ENCODE measurements around the gene REXO4.

Gene REXO4

DNA sequence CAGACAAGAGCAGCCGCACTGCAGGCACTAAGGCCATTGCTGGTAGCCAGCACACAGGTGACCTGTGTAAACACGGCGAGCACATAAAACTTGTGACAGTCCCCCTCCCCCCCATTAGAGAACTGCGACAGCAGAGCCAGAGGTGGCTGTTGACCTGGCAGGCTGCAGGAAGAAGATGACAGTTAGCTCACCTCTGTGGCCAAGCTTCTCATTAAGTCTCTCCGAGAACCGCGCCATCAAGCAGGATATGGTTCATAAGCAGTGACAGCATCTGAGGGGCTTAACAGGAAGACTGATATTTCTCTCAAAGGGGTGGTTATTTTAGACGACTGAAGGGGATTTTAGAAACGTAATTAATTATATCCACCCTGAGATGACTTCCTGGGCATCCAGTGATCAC is 47.1 kb downstream of the REXO4 start:
- H2BK120ac ChIP-seq (ENCODE audit: low read depth, low read length): no peak overlapping the region

DNA sequence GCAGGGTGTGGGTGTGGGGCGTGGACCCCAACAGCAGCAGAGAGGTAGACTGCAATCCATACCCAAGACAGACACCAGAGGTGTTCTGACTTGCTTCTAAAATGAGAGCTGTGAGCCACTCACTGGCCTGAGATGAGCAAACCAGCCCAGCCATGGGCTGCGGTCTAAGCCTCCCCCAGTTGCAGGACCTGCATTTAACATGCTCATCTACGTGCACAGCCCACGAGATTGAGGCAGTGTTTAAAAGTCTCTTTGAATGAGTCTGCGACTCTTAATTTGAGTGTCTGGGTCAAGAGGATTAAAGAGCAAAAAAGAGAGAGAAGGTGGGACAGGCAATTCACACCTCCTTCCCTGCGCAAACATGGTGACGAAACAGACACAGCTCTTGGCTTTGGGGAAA is 47.9 kb downstream of the REXO4 start:
- H3K79me1 ChIP-seq (ENCODE audit: low read depth, low read length): peaks cover 40% of the 10 kb centered on the region
- H4K91ac ChIP-seq (ENCODE audit: low read depth, low read length, poor library complexity): no peak overlapping the region
- H3K4me1 ChIP-seq (ENCODE audit: control insufficient read depth in 2 of 2, insufficient read depth in 1 of 2, low read depth in 1 of 2, low read length in 2 of 2): peaks cover 0 to 5% of the 10 kb centered on the region in 2 donors
- peaks cover 0 to 1% (median 0%) of the 10 kb centered on the region in 3 experiments for H3K27me3 ChIP-seq (ENCODE audit: control insufficient read depth in 3 of 3, insufficient read depth in 3 of 3, low read depth in 1 of 3, low read length in 3 of 3)
- no peak overlapping the region for H3K18ac ChIP-seq (ENCODE audit: low read length)
- no peak overlapping the region for H4K8ac ChIP-seq (ENCODE audit: low read depth, low read length)
- no peak overlapping the region for H3K9ac ChIP-seq (ENCODE audit: low read depth, low read length, poor library complexity)
- no peak overlapping the region for H3K4ac ChIP-seq (ENCODE audit: low read length)
- H2BK5ac ChIP-seq (ENCODE audit: low read length): no peak overlapping the region
- H2AK5ac ChIP-seq (ENCODE audit: low read depth, low read length): no peak overlapping the region
- no peak overlapping the region for H2BK12ac ChIP-seq (ENCODE audit: low read length)
- H3K23ac ChIP-seq (ENCODE audit: low read depth, low read length, poor library complexity): no peak overlapping the region
- no peak overlapping the region for H3K4me3 ChIP-seq (ENCODE audit: low read length in 2 of 2)
- no peak overlapping the region for H2BK120ac ChIP-seq (ENCODE audit: low read depth, low read length)
- no peak for DNase-seq (ENCODE audit: low spot score)
- H3K9me3 ChIP-seq (replicated peaks in 1 of 2; ENCODE audit: control insufficient read depth in 2 of 2, insufficient read depth in 1 of 2, low read depth in 1 of 2, low read length in 2 of 2): no peaks in the 10 kb centered on the region
- no peak overlapping the region for H2BK15ac ChIP-seq (ENCODE audit: low read length)
- H3K4me2 ChIP-seq (ENCODE audit: insufficient read depth, low read length, poor library complexity, severe bottlenecking): no peak overlapping the region
- H3K27ac ChIP-seq (replicated peaks; ENCODE audit: low read length): no peak overlapping the region
- H3K36me3 ChIP-seq (replicated peaks in 1 of 2; ENCODE audit: control insufficient read depth in 2 of 2, insufficient read depth in 2 of 2, low read length in 2 of 2): peaks cover 44 to 91% of the 10 kb centered on the region in 2 donors
- no peak overlapping the region for H2AFZ ChIP-seq (ENCODE audit: low read length)
- WGBS, 2 donors (ENCODE audit: extremely low coverage in 2 of 2, insufficient read length in 2 of 2, insufficient replicate concordance in 1 of 2): no CpG with 5 or more reads among the region's 7 CpGs
- H3K14ac ChIP-seq (ENCODE audit: low read length): no peak overlapping the region

More for the DNA sequence above, 47.1 kb downstream of the REXO4 start:
- Histone ChIP-seq H3K18ac (ENCODE audit: low read length) (no peak overlapping the region), H3K4me3 (ENCODE audit: low read length in 2 of 2) (no peak overlapping the region), H3K4me1 (ENCODE audit: control insufficient read depth in 2 of 2, insufficient read depth in 1 of 2, low read depth in 1 of 2, low read length in 2 of 2) (peaks cover 0 to 5% of the 10 kb centered on the region in 2 donors), H3K4ac (ENCODE audit: low read length) (no peak overlapping the region), H3K36me3 (replicated peaks in 1 of 2; ENCODE audit: control insufficient read depth in 2 of 2, insufficient read depth in 2 of 2, low read length in 2 of 2) (peaks cover 38 to 83% of the 10 kb centered on the region in 2 donors), H2BK5ac (ENCODE audit: low read length) (no peak overlapping the region), H3K9me3 (replicated peaks in 1 of 2; ENCODE audit: control insufficient read depth in 2 of 2, insufficient read depth in 1 of 2, low read depth in 1 of 2, low read length in 2 of 2) (no peaks in the 10 kb centered on the region), H4K91ac (ENCODE audit: low read depth, low read length, poor library complexity) (no peak overlapping the region), H3K9ac (ENCODE audit: low read depth, low read length, poor library complexity) (peak overlapping the region; percentile 24), H3K27ac (replicated peaks; ENCODE audit: low read length) (no peak overlapping the region), H3K27me3 (ENCODE audit: control insufficient read depth in 3 of 3, insufficient read depth in 3 of 3, low read depth in 1 of 3, low read length in 3 of 3) (peaks cover 0 to 1% (median 0%) of the 10 kb centered on the region in 3 experiments), H4K8ac (ENCODE audit: low read depth, low read length) (no peak overlapping the region), H3K23ac (ENCODE audit: low read depth, low read length, poor library complexity) (no peak overlapping the region), H2BK15ac (ENCODE audit: low read length) (no peak overlapping the region), H3K14ac (ENCODE audit: low read length) (no peak overlapping the region), H3K79me1 (ENCODE audit: low read depth, low read length) (peaks cover 38% of the 10 kb centered on the region), H2AK5ac (ENCODE audit: low read depth, low read length) (no peak overlapping the region), H2BK12ac (ENCODE audit: low read length) (no peak overlapping the region), H2AFZ (ENCODE audit: low read length) (no peak overlapping the region), H3K4me2 (ENCODE audit: insufficient read depth, low read length, poor library complexity, severe bottlenecking) (no peak overlapping the region)
- DNase-seq (ENCODE audit: low spot score): no peak
- WGBS, 2 donors (ENCODE audit: extremely low coverage in 2 of 2, insufficient read length in 2 of 2, insufficient replicate concordance in 1 of 2): no CpG with 5 or more reads among the region's 9 CpGs

DNA sequence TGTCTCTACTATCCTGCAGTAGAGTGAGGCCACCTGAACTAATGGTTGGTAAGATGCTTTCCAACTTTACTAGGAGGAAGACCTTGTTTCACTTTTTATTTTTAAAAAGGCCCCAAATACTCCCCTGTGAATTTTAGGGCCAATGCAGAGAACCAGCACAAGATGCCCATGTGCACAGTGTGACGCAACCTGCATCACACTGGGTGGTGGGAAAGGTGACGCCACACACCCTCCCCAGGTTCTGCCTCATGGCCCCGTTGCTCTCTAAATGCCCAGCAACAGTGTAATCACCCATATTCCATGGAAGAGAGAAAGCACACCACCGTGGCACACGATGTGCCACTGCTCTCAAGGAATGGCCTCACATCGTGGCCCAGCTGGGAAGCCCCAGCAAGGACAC is 48.4 kb downstream of the REXO4 start:
- no peaks in the 10 kb centered on the region for H3K9me3 ChIP-seq (replicated peaks in 1 of 2; ENCODE audit: control insufficient read depth in 2 of 2, insufficient read depth in 1 of 2, low read depth in 1 of 2, low read length in 2 of 2)
- no CpG with 5 or more reads among the region's 6 CpGs for WGBS, 2 donors (ENCODE audit: extremely low coverage in 2 of 2, insufficient read length in 2 of 2, insufficient replicate concordance in 1 of 2)
- no peak overlapping the region for H4K91ac ChIP-seq (ENCODE audit: low read depth, low read length, poor library complexity)
- no peak overlapping the region for H2BK5ac ChIP-seq (ENCODE audit: low read length)
- H4K8ac ChIP-seq (ENCODE audit: low read depth, low read length): no peak overlapping the region
- H3K14ac ChIP-seq (ENCODE audit: low read length): no peak overlapping the region
- H3K9ac ChIP-seq (ENCODE audit: low read depth, low read length, poor library complexity): peak overlapping the region; percentile 50
- peak overlapping the region; percentile 49 for H3K23ac ChIP-seq (ENCODE audit: low read depth, low read length, poor library complexity)
- H3K4me1 ChIP-seq (ENCODE audit: control insufficient read depth in 2 of 2, insufficient read depth in 1 of 2, low read depth in 1 of 2, low read length in 2 of 2): peaks cover 0 to under 1% of the 10 kb centered on the region in 2 donors
- H3K4me2 ChIP-seq (ENCODE audit: insufficient read depth, low read length, poor library complexity, severe bottlenecking): no peak overlapping the region
- no peak overlapping the region for H3K27ac ChIP-seq (replicated peaks; ENCODE audit: low read length)
- H2BK15ac ChIP-seq (ENCODE audit: low read length): no peak overlapping the region
- H2AFZ ChIP-seq (ENCODE audit: low read length): no peak overlapping the region
- H3K4ac ChIP-seq (ENCODE audit: low read length): no peak overlapping the region
- H3K36me3 ChIP-seq (replicated peaks in 1 of 2; ENCODE audit: control insufficient read depth in 2 of 2, insufficient read depth in 2 of 2, low read length in 2 of 2): peaks cover 47 to 94% of the 10 kb centered on the region in 2 donors
- H3K4me3 ChIP-seq (ENCODE audit: low read length in 2 of 2): no peak overlapping the region
- H2AK5ac ChIP-seq (ENCODE audit: low read depth, low read length): no peak overlapping the region
- H3K27me3 ChIP-seq (ENCODE audit: control insufficient read depth in 3 of 3, insufficient read depth in 3 of 3, low read depth in 1 of 3, low read length in 3 of 3): peaks cover 0 to 1% (median 0%) of the 10 kb centered on the region in 3 experiments
- no peak for DNase-seq (ENCODE audit: low spot score)
- peaks cover 40% of the 10 kb centered on the region for H3K79me1 ChIP-seq (ENCODE audit: low read depth, low read length)
- H2BK120ac ChIP-seq (ENCODE audit: low read depth, low read length): no peak overlapping the region
- H3K18ac ChIP-seq (ENCODE audit: low read length): no peak overlapping the region
- H2BK12ac ChIP-seq (ENCODE audit: low read length): no peak overlapping the region

DNA sequence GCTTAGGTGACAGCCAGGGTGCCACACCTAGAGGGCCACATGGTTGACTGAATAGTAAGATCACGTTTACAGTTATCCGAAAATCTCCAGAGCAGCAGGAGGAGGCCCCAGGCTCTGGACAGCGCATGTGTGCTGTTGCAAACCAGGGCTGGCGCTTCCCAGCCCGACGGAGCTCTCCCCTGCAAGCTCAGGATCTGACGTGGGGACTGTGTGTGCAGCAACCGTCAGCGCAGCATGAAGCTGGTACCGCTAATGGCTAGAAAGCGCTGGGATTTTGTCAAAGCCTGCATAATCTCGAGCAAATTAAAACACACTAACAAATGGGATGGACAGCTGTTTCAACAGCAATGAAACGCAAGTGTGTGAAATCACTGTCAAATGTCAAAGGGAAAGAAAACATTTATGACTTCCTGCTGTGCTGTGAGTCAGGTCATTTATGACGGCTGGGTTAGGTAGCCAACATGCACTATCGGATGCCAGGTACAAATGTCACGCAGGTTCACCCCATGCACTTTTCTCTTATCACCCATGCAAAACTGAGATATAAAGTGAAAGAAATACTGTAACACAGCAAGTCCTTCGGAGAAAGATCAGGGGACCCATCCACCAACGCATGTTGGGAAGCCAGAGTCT is 49.4 kb downstream of the REXO4 start:
- Histone ChIP-seq H2BK12ac (ENCODE audit: low read length) (no peak overlapping the region), H3K27ac (replicated peaks; ENCODE audit: low read length) (no peak overlapping the region), H2BK15ac (ENCODE audit: low read length) (no peak overlapping the region), H3K9me3 (replicated peaks in 1 of 2; ENCODE audit: control insufficient read depth in 2 of 2, insufficient read depth in 1 of 2, low read depth in 1 of 2, low read length in 2 of 2) (no peaks in the 10 kb centered on the region), H4K8ac (ENCODE audit: low read depth, low read length) (no peak overlapping the region), H4K91ac (ENCODE audit: low read depth, low read length, poor library complexity) (no peak overlapping the region), H2AK5ac (ENCODE audit: low read depth, low read length) (no peak overlapping the region), H2AFZ (ENCODE audit: low read length) (no peak overlapping the region), H3K4ac (ENCODE audit: low read length) (no peak overlapping the region), H3K18ac (ENCODE audit: low read length) (no peak overlapping the region), H3K9ac (ENCODE audit: low read depth, low read length, poor library complexity) (no peak overlapping the region), H3K4me2 (ENCODE audit: insufficient read depth, low read length, poor library complexity, severe bottlenecking) (no peak overlapping the region), H2BK5ac (ENCODE audit: low read length) (no peak overlapping the region), H2BK120ac (ENCODE audit: low read depth, low read length) (no peak overlapping the region), H3K79me1 (ENCODE audit: low read depth, low read length) (peaks cover 40% of the 10 kb centered on the region), H3K36me3 (replicated peaks in 1 of 2; ENCODE audit: control insufficient read depth in 2 of 2, insufficient read depth in 2 of 2, low read length in 2 of 2) (peaks cover 55 to 96% of the 10 kb centered on the region in 2 donors), H3K23ac (ENCODE audit: low read depth, low read length, poor library complexity) (peak overlapping the region; percentile 40), H3K4me1 (ENCODE audit: control insufficient read depth in 2 of 2, insufficient read depth in 1 of 2, low read depth in 1 of 2, low read length in 2 of 2) (no peaks in the 10 kb centered on the region), H3K14ac (ENCODE audit: low read length) (no peak overlapping the region), H3K4me3 (ENCODE audit: low read length in 2 of 2) (peak overlapping the region in 1 of 2 donors; percentile 32), H3K27me3 (ENCODE audit: control insufficient read depth in 3 of 3, insufficient read depth in 3 of 3, low read depth in 1 of 3, low read length in 3 of 3) (peaks cover 0 to 1% (median 0%) of the 10 kb centered on the region in 3 experiments)
- WGBS, 2 donors (ENCODE audit: extremely low coverage in 2 of 2, insufficient read length in 2 of 2, insufficient replicate concordance in 1 of 2): no CpG with 5 or more reads among the region's 18 CpGs
- no peak for DNase-seq (ENCODE audit: low spot score)
